Measurements from ENCODE around the gene ECM2.

The ECM2 gene

DNA sequence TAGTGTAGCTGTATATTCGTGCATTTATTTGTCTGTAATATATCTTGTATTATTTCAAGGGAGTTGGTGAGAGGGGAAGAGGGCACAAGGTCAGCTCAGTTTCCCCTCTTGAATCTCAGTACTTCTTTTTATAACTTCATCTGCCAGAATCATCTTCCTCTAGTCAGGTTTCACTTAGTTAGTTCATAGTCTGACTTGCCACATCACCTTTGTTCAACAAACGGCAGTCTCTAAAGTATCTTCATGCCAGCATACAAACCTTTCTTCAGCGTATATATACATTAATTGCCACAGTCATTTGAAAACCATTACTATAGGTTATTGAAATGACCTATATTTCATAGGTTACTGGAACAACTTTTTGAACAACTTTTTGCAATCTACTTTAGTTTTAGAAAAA lies 1.6 kb downstream of the ECM2 start:
- peaks cover 0 to 14% (median 11%) of the 10 kb centered on the region in 4 donors for H3K4me1 ChIP-seq
- H3K4me3 ChIP-seq: peak overlapping the region in 1 of 2 donors; percentile 46

GRCh38 chr9:92530893-92531292 lies 4.9 kb downstream of the ECM2 start:
- peaks cover 0 to 20% (median 5%) of the 10 kb centered on the region in 4 donors for H3K4me1 ChIP-seq
- H3K27ac ChIP-seq: no peak overlapping the region
- no peaks in the 10 kb centered on the region for H3K36me3 ChIP-seq
- H3K27me3 ChIP-seq: no peaks in the 10 kb centered on the region
- TF ChIP-seq, protein P1, sequence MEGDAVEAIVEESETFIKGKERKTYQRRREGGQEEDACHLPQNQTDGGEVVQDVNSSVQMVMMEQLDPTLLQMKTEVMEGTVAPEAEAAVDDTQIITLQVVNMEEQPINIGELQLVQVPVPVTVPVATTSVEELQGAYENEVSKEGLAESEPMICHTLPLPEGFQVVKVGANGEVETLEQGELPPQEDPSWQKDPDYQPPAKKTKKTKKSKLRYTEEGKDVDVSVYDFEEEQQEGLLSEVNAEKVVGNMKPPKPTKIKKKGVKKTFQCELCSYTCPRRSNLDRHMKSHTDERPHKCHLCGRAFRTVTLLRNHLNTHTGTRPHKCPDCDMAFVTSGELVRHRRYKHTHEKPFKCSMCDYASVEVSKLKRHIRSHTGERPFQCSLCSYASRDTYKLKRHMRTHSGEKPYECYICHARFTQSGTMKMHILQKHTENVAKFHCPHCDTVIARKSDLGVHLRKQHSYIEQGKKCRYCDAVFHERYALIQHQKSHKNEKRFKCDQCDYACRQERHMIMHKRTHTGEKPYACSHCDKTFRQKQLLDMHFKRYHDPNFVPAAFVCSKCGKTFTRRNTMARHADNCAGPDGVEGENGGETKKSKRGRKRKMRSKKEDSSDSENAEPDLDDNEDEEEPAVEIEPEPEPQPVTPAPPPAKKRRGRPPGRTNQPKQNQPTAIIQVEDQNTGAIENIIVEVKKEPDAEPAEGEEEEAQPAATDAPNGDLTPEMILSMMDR (IDR thresholded peaks at IDR 0.05): no peak
- H3K9me3 ChIP-seq: peaks cover 0 to 4% (median 0%) of the 10 kb centered on the region in 3 donors
- DNase-seq: no peak
- intact Hi-C loops (cut with DNase I; ENCODE audit: low total_unique reads): no loop called here
- no peak overlapping the region for H3K4me3 ChIP-seq

More for the DNA sequence above, 1.6 kb downstream of the ECM2 start:
- intact Hi-C loops (cut with DNase I; ENCODE audit: low total_unique reads): no loop called here
- Histone ChIP-seq H3K9me3 (peaks cover 0 to 4% (median 0%) of the 10 kb centered on the region in 3 donors), H3K36me3 (no peaks in the 10 kb centered on the region), H3K27me3 (no peaks in the 10 kb centered on the region), H3K27ac (peak overlapping the region; percentile 75 to 85)
- TF ChIP-seq, protein P1 (IDR thresholded peaks at IDR 0.05): no peak
- DNase-seq: no peak

GRCh38 chr9:92529124-92529523 lies 6.7 kb downstream of the ECM2 start:
- H3K27me3 ChIP-seq: no peaks in the 10 kb centered on the region
- no peaks in the 10 kb centered on the region for H3K36me3 ChIP-seq
- DNase-seq: no peak
- H3K4me3 ChIP-seq: no peak overlapping the region
- TF ChIP-seq, protein P1 (IDR thresholded peaks at IDR 0.05): no peak
- intact Hi-C loops (cut with DNase I; ENCODE audit: low total_unique reads): no loop called here
- H3K9me3 ChIP-seq: peaks cover 0 to 4% (median 0%) of the 10 kb centered on the region in 3 donors
- no peak overlapping the region for H3K27ac ChIP-seq
- H3K4me1 ChIP-seq: peaks cover 0 to 13% (median 3%) of the 10 kb centered on the region in 4 donors

DNA sequence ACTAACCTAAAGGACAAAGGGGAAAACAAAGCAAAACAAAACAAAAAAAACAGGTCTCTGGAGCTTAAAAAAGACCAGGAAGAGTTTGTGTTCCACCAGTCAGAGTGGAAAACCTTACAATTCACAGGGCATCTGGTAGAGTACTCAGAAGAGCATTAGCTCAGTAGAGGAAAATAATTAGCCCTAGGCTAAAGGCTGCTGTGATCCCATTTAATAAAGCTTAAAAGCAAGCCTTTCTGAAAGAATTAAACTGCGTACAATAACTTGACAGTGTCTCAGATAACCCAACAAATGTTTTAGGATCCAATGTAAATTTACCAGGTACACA lies 7.3 kb downstream of the ECM2 start:
- H3K4me3 ChIP-seq: no peak overlapping the region
- TF ChIP-seq, protein P1 (IDR thresholded peaks at IDR 0.05): no peak
- peaks cover 0 to 10% (median 1%) of the 10 kb centered on the region in 4 donors for H3K4me1 ChIP-seq
- peaks cover 0 to 4% (median 0%) of the 10 kb centered on the region in 3 donors for H3K9me3 ChIP-seq
- intact Hi-C loops (cut with DNase I; ENCODE audit: low total_unique reads): no loop called here
- no peaks in the 10 kb centered on the region for H3K27me3 ChIP-seq
- H3K27ac ChIP-seq: peak overlapping the region; percentile 46 to 49
- DNase-seq: no peak
- H3K36me3 ChIP-seq: no peaks in the 10 kb centered on the region

GRCh38 chr9:92527832-92528521 lies 7.8 kb downstream of the ECM2 start:
- intact Hi-C loops (cut with DNase I; ENCODE audit: low total_unique reads): no loop called here
- Histone ChIP-seq H3K4me3 (no peak overlapping the region), H3K36me3 (no peaks in the 10 kb centered on the region), H3K4me1 (peaks cover 0 to 10% (median 1%) of the 10 kb centered on the region in 4 donors), H3K27ac (peak overlapping the region; percentile 46 to 49), H3K9me3 (peaks cover 0 to 4% (median 0%) of the 10 kb centered on the region in 3 donors), H3K27me3 (no peaks in the 10 kb centered on the region)
- no peak for DNase-seq
- TF ChIP-seq, protein P1 (IDR thresholded peaks at IDR 0.05): no peak

Measured in tibial artery (tissue), 4 donors.